SU-DHL-6 (cell line): ENCODE measurements around the gene IYD.

Source experiments
- H2AFZ ChIP-seq: fragments of 200-600 bp; sonication (generic); 2 replicates; pipeline ENCODE4 v1.6.1; 2014; ENCODE audit warnings: low read depth, mild to moderate bottlenecking, moderate library complexity, mixed read lengths, antibody characterized with exemption, low read length; ENCODE audit not compliant: severe bottlenecking
- H3F3A ChIP-seq: fragments of 200-600 bp; shearing (Covaris generic); 2 replicates; pipeline ENCODE4 v1.6.0; 2016; ENCODE audit warnings: antibody characterized with exemption, mild to moderate bottlenecking; ENCODE audit not compliant: insufficient read depth
- H3K27ac ChIP-seq: fragments of 200-600 bp; sonication (generic); 2 replicates; pipeline ENCODE4 v1.5.1; 2016; ENCODE audit warnings: low read depth, mild to moderate bottlenecking, low read length, moderate library complexity, mixed read lengths
- H3K27me3 ChIP-seq: fragments of 200-600 bp; sonication (generic), shearing (Covaris generic); 2 replicates; pipeline ENCODE4 v1.6.0; 2014; ENCODE audit warnings: mild to moderate bottlenecking, low read length
- H3K36me3 ChIP-seq: fragments of 200-600 bp; sonication (generic); 2 replicates; pipeline ENCODE4 v1.6.1; 2014; ENCODE audit warnings: mild to moderate bottlenecking, low read length, mixed read lengths
- H3K4me2 ChIP-seq: fragments of 300-600, 200-600 bp; shearing (Covaris generic), sonication (generic); 2 replicates; pipeline ENCODE4 v1.6.0; 2014; ENCODE audit warnings: low read length, low read depth, mild to moderate bottlenecking; ENCODE audit not compliant: poor library complexity, severe bottlenecking
- H3K4me3 ChIP-seq: fragments of 200-600 bp; sonication (generic); 2 replicates; pipeline ENCODE4 v1.5.1; 2014; ENCODE audit warnings: antibody characterized with exemption, low read length, mild to moderate bottlenecking, mixed read lengths; ENCODE audit not compliant: insufficient read depth, poor library complexity, severe bottlenecking
- H3K79me2 ChIP-seq: fragments of 200-600 bp; sonication (generic); 2 replicates; pipeline ENCODE4 v1.6.1; 2014; ENCODE audit warnings: mild to moderate bottlenecking, low read length, moderate library complexity; ENCODE audit not compliant: insufficient read depth
- H3K9ac ChIP-seq: fragments of 200-600 bp; sonication (generic); 2 replicates; pipeline ENCODE4 v1.7.0; 2014; ENCODE audit warnings: mild to moderate bottlenecking, low read length
- H3K9me2 ChIP-seq: fragments of 200-600 bp; sonication (generic); replicated peaks from 2 replicates; pipeline ENCODE4 v1.6.1; 2014; ENCODE audit warnings: low read length; ENCODE audit not compliant: insufficient read depth
- H3K9me3 ChIP-seq: fragments of 200-600 bp; sonication (generic); 2 replicates; pipeline ENCODE4 v1.6.1; 2014; ENCODE audit warnings: low read length, mixed read lengths; ENCODE audit not compliant: insufficient read depth
- H4K20me1 ChIP-seq: fragments of 200-600 bp; sonication (generic); 2 replicates; pipeline ENCODE4 v1.6.1; 2014; ENCODE audit warnings: low read depth, mild to moderate bottlenecking, antibody characterized with exemption, low read length, moderate library complexity, mixed read lengths
- CTCF ChIP-seq: fragments of 200-600 bp; sonication (generic); IDR thresholded peaks from one replicate; pipeline ENCODE4 v1.5.1; 2017; ENCODE audit warnings: antibody characterized with exemption, mild to moderate bottlenecking, low read length, moderate library complexity; ENCODE audit not compliant: insufficient read depth, poor library complexity, severe bottlenecking
- EZH2phosphoT487 ChIP-seq: fragments of 200-600 bp; sonication (generic), shearing (Covaris generic); conservative IDR thresholded peaks from 2 replicates; pipeline ENCODE4 v1.6.1; 2018; ENCODE audit warnings: mild to moderate bottlenecking, antibody characterized with exemption, low read length, moderate library complexity, mixed read lengths

The IYD gene

DNA sequence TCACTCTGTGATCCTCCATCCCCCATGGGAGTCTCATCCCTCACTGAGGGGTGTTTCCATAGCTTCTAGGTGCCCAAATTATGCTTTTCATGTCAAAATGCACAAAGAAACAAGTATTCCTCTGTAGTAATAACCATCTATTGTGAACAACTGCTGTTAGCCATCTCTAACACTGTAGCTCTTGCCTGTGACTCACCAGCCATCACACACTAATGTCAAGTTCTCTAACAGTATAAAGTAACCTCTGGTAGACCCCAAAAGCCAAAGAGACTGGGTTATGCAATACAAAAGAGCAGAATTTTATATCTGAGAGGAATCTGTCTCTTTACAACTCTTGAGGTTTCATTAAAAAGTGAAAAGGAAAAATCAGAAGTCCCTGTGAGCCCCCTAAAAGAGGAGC is 25.4 kb upstream of the IYD start:
- Histone ChIP-seq H3K4me3 (no peak overlapping the region), H3K9me3 (no peaks in the 10 kb centered on the region), H3K79me2 (no peaks in the 10 kb centered on the region), H3F3A (no peaks in the 10 kb centered on the region), H3K9ac (no peak overlapping the region), H3K36me3 (no peaks in the 10 kb centered on the region), H4K20me1 (no peaks in the 10 kb centered on the region), H2AFZ (no peak overlapping the region), H3K27ac (no peak overlapping the region), H3K27me3 (no peaks in the 10 kb centered on the region), H3K4me2 (no peak overlapping the region), H3K9me2 (no peaks in the 10 kb centered on the region)
- no peak for TF ChIP-seq CTCF
- no peak for TF ChIP-seq EZH2phosphoT487

GRCh38 chr6:150345781-150346180 is 23.0 kb upstream of the IYD start:
- Histone ChIP-seq H3F3A (no peaks in the 10 kb centered on the region), H4K20me1 (no peaks in the 10 kb centered on the region), H3K27ac (no peak overlapping the region), H2AFZ (no peak overlapping the region), H3K9ac (no peak overlapping the region), H3K4me2 (no peak overlapping the region), H3K9me3 (no peaks in the 10 kb centered on the region), H3K9me2 (no peaks in the 10 kb centered on the region), H3K4me3 (no peak overlapping the region), H3K27me3 (no peaks in the 10 kb centered on the region), H3K79me2 (no peaks in the 10 kb centered on the region), H3K36me3 (no peaks in the 10 kb centered on the region)
- TF ChIP-seq CTCF (no peak), EZH2phosphoT487 (no peak)

DNA sequence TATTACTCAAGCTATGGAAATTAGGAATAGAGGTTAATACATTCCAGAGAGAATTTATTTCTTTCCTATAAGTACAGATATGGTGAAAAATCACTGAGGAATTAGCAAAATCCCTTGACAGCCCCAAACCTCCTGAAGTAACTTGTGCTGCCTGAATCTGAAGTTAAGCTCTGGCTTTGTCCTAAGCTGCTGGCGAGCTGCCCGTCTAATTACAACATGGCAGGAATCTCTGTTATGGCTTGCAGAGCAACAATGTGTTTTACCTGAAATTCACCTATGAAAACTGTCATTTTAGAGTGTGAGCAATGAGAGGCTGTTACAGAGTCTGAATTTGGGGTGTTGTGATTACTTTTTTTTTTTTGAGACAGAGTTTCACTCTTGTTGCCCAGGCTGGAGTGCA is 22.5 kb upstream of the IYD start:
- Histone ChIP-seq H3K4me2 (no peak overlapping the region), H4K20me1 (no peaks in the 10 kb centered on the region), H2AFZ (no peak overlapping the region), H3K27ac (no peak overlapping the region), H3K27me3 (no peaks in the 10 kb centered on the region), H3K4me3 (no peak overlapping the region), H3K79me2 (no peaks in the 10 kb centered on the region), H3K9ac (no peak overlapping the region), H3K9me2 (no peaks in the 10 kb centered on the region), H3K9me3 (no peaks in the 10 kb centered on the region), H3K36me3 (no peaks in the 10 kb centered on the region), H3F3A (no peaks in the 10 kb centered on the region)
- TF ChIP-seq CTCF = no peak

GRCh38 chr6:150347845-150348244 is 21.0 kb upstream of the IYD start:
- no peaks in the 10 kb centered on the region for H3K79me2 ChIP-seq
- no peak overlapping the region for H2AFZ ChIP-seq
- no peak overlapping the region for H3K27ac ChIP-seq
- H3K9me3 ChIP-seq = no peaks in the 10 kb centered on the region
- no peaks in the 10 kb centered on the region for H3K36me3 ChIP-seq
- no peaks in the 10 kb centered on the region for H3F3A ChIP-seq
- no peak overlapping the region for H3K4me2 ChIP-seq
- TF ChIP-seq CTCF (no peak), EZH2phosphoT487 (no peak)
- H3K27me3 ChIP-seq = no peaks in the 10 kb centered on the region
- H3K9ac ChIP-seq = no peak overlapping the region
- H3K4me3 ChIP-seq = no peak overlapping the region
- no peaks in the 10 kb centered on the region for H4K20me1 ChIP-seq
- H3K9me2 ChIP-seq = no peaks in the 10 kb centered on the region
